Measurements from ENCODE around the gene ARHGAP26. TPM values are rescaled to one million over a fixed set of nuclear protein-coding genes. Genes with fewer than 3 reads are reported as not detected.
A peak's percentile ranks its signal among the peaks of the same experiment; 100 is the strongest.

ARHGAP26 gene
- total and polyA plus RNA-seq, 7 donors, result 5.4 to 25.5 (median 19.1) TPM

DNA sequence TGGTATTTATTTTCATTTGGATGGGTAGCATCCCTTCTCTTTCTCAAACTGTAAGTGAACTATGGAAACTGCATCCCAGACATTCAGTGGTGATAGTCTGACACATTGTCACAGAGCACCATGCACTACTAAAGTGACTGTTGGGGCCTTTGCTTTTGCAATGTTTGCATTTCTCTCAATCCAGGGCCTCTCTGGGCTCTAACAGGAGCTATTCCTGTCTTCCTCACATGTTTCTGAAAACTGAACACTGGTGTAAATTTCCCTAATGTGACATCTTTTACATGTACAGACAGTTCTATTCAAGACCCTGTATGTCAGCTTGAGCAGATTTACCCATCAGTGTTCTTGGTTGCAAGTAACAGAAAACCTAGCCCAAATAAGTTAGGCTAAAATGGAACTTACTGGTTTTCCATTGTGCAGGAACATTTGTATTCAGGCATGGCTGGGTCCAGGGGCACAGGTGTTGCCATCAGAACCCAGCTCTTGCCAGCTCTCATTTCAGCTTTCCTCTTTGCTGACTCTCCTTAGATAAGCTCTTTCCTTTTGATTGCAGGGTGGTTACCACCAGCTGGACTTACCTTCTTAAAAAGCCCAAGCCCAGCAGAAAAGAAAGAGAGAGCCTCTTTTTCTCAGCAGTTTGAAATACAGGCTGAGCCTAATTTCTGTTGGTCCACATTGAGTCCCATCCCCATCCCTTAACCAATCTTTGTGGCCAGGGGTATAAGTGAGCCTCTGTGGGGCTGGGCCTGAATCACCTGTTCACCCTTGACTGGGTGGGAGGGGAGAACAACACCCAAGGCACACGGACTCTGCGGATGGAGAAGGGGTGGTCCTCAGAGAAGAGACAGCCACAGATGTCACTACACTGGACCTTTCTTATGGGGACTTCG lies 399.0 kb downstream of the ARHGAP26 start:
- no peaks in the 10 kb centered on the region for H3K27me3 ChIP-seq
- WGBS, 2 donors, result 96 to 97% methylated on average over 3 of the region's 3 CpGs
- H3K4me3 ChIP-seq, result no peak overlapping the region
- TF ChIP-seq POLR2AphosphoS5 (IDR thresholded peaks at IDR 0.05) (no peak), POLR2A (IDR thresholded peaks at IDR 0.05) (no peak), EP300 (IDR thresholded peaks at IDR 0.05) (no peak)
- TF ChIP-seq, protein P1, sequence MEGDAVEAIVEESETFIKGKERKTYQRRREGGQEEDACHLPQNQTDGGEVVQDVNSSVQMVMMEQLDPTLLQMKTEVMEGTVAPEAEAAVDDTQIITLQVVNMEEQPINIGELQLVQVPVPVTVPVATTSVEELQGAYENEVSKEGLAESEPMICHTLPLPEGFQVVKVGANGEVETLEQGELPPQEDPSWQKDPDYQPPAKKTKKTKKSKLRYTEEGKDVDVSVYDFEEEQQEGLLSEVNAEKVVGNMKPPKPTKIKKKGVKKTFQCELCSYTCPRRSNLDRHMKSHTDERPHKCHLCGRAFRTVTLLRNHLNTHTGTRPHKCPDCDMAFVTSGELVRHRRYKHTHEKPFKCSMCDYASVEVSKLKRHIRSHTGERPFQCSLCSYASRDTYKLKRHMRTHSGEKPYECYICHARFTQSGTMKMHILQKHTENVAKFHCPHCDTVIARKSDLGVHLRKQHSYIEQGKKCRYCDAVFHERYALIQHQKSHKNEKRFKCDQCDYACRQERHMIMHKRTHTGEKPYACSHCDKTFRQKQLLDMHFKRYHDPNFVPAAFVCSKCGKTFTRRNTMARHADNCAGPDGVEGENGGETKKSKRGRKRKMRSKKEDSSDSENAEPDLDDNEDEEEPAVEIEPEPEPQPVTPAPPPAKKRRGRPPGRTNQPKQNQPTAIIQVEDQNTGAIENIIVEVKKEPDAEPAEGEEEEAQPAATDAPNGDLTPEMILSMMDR (IDR thresholded peaks at IDR 0.05), result no peak
- H3K4me1 ChIP-seq, result no peaks in the 10 kb centered on the region
- no peak for DNase-seq
- H3K36me3 ChIP-seq, result no peaks in the 10 kb centered on the region
- intact Hi-C loops (cut with DNase I), result no loop called here
- H3K9me3 ChIP-seq, result no peaks in the 10 kb centered on the region
- H3K27ac ChIP-seq, result peak overlapping the region in 1 of 4 donors; percentile 15

DNA sequence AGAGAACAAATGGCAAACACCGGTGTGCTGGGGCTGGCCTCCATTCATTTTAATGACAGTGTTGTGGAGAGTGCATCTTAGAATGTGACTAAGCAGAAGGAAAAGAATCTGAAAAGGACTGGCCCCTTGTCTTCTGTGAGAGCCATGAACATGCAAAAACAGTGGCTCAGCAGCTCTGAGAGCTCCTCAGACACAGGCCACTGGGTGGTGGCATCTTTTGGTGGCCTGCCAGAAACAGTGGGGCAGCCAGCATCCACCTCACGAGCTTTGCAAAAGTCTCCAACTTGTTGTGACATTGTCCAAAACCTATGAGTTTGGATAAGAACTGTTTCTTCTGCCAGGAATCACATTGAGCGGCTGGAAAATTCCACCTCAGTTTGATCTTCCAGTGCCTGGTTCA lies 399.9 kb downstream of the ARHGAP26 start:
- intact Hi-C loops (cut with DNase I), result no loop called here
- 96% methylated on average over 3 of the region's 3 CpGs for WGBS, 2 donors
- TF ChIP-seq POLR2AphosphoS5 (IDR thresholded peaks at IDR 0.05), result no peak
- no peak for TF ChIP-seq EP300 (IDR thresholded peaks at IDR 0.05)
- TF ChIP-seq POLR2A (IDR thresholded peaks at IDR 0.05), result no peak
- TF ChIP-seq, protein P1 (IDR thresholded peaks at IDR 0.05), result no peak

DNA sequence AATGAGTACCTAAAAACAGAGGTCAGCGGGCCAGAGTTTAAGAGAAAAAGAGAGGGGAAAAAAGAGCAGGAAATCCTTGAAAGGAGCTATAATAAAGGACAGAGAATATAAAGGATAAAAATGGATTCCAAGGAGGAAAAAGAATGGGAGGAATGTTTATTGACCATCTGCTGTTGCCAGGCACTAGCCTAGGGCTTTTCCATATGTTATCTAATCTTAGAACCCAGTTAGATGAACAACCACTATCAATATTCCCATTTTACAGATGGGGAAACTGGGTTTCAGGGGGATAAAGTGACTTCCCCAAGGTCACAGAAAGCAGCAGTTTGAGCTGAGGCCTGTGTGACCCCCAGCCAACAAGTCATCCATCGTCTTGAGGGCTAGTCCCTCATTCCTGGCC lies 400.8 kb downstream of the ARHGAP26 start:
- Histone ChIP-seq H3K27me3 (no peaks in the 10 kb centered on the region), H3K27ac (no peak overlapping the region), H3K4me3 (no peak overlapping the region), H3K36me3 (no peaks in the 10 kb centered on the region), H3K4me1 (no peaks in the 10 kb centered on the region), H3K9me3 (no peaks in the 10 kb centered on the region)
- 95 to 96% methylated on average over 2 of the region's 2 CpGs for WGBS, 2 donors
- TF ChIP-seq POLR2AphosphoS5 (IDR thresholded peaks at IDR 0.05) (no peak), POLR2A (IDR thresholded peaks at IDR 0.05) (no peak), EP300 (IDR thresholded peaks at IDR 0.05) (no peak)
- TF ChIP-seq, protein P1 (IDR thresholded peaks at IDR 0.05), result no peak
- intact Hi-C loops (cut with DNase I), result no loop called here
- DNase-seq, result no peak

More for the DNA sequence above, 399.9 kb downstream of the ARHGAP26 start:
- no peak overlapping the region for H3K27ac ChIP-seq
- H3K4me1 ChIP-seq, result no peaks in the 10 kb centered on the region
- no peaks in the 10 kb centered on the region for H3K27me3 ChIP-seq
- H3K4me3 ChIP-seq, result no peak overlapping the region
- H3K36me3 ChIP-seq, result no peaks in the 10 kb centered on the region
- H3K9me3 ChIP-seq, result no peaks in the 10 kb centered on the region
- DNase-seq, result no peak

DNA sequence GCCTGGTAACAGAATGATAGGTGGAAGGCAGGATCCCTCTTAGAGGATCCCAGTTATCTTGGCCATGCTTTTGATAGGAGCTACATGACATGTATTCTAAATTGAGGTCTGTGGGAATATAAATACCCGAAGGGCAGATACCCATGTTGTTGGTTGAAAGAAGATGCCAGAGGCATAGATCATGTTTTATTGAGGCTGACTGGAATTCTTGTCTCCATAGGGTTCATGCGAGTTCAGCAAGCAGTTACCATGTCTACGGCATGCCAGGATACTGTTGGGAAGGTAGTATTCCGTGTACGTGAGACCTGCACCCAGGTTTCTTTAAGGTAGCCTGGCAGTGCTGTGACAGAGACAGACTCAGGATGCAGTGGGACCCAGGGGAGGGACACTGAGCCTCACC lies 402.6 kb downstream of the ARHGAP26 start:
- 97% methylated on average over 5 of the region's 5 CpGs for WGBS, 2 donors
- intact Hi-C loops (cut with DNase I), result no loop called here
- H3K36me3 ChIP-seq, result no peaks in the 10 kb centered on the region
- H3K4me1 ChIP-seq, result peaks cover 0 to 5% (median 2%) of the 10 kb centered on the region in 4 donors
- H3K27me3 ChIP-seq, result no peaks in the 10 kb centered on the region
- no peak for DNase-seq
- H3K9me3 ChIP-seq, result no peaks in the 10 kb centered on the region
- no peak overlapping the region for H3K4me3 ChIP-seq
- H3K27ac ChIP-seq, result no peak overlapping the region
- TF ChIP-seq POLR2AphosphoS5 (IDR thresholded peaks at IDR 0.05), result no peak
- TF ChIP-seq, protein P1 (IDR thresholded peaks at IDR 0.05), result no peak
- TF ChIP-seq EP300 (IDR thresholded peaks at IDR 0.05), result no peak
- no peak for TF ChIP-seq POLR2A (IDR thresholded peaks at IDR 0.05)

All from sigmoid colon (tissue), 7 donors.